ENCODE data around the gene SLTM.

DNA sequence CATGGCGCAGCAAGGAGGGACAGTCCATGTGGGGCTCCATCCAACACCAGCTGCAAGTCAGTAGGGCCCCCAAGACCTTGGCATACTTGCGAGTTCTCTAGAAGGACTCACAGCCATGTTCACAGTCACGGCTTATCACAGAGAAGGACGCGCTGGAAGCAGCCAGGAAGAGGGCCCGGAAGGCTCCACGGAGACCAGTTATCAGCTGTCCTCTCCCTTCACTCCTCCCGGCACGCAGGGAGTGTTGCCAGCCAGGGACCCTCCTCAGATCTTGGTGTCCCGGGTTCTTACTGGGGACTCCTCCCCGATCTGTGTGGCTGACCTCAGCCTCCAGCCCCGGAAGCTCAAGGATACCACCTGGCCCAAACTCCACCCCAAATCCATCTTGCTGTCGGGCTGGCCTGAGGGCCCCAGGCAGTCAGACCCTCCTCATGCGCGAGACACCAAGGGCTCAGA lies 68.0 kb downstream of the SLTM start:
- no peak for TF ChIP-seq SIN3A (IDR thresholded peaks at IDR 0.05; ENCODE audit: borderline replicate concordance, insufficient read depth, low read length)
- TF ChIP-seq TAF1 (IDR thresholded peaks at IDR 0.05; ENCODE audit: borderline replicate concordance, insufficient read depth, low read length): no peak

Data from PFSK-1 (cell line).